H9 (cell line): ENCODE data around the gene TANC2. TPM values are rescaled to one million over a fixed set of nuclear protein-coding genes. Genes with fewer than 3 reads are reported as not detected.

Source experiments
- DNase-seq: peaks from one replicate; pipeline ENCODE4 v3.0.0-alpha.2; 2017
- H2AFZ ChIP-seq: one replicate; pipeline ENCODE4 v1.6.1; 2013; ENCODE audit warnings: mild to moderate bottlenecking, low read length, control low read depth, moderate library complexity
- H2AK5ac ChIP-seq: 2 replicates; pipeline ENCODE4 v1.6.1; 2013; ENCODE audit warnings: low read length, control low read depth, mixed read lengths; ENCODE audit not compliant: insufficient read length
- H2BK120ac ChIP-seq: one replicate; pipeline ENCODE4 v1.6.1; 2013; ENCODE audit warnings: low read depth, mild to moderate bottlenecking, low read length, control low read depth, inconsistent platforms; ENCODE audit not compliant: poor library complexity, severe bottlenecking
- H2BK12ac ChIP-seq: 2 replicates; pipeline ENCODE4 v1.6.1; 2013; ENCODE audit warnings: low read length, control low read depth, mixed read lengths, low read depth; ENCODE audit not compliant: insufficient read length
- H2BK15ac ChIP-seq: 2 replicates; pipeline ENCODE4 v1.6.1; 2013; ENCODE audit warnings: low read depth, low read length, control low read depth
- H2BK20ac ChIP-seq: one replicate; pipeline ENCODE4 v1.6.1; 2013; ENCODE audit warnings: low read depth, mild to moderate bottlenecking, low read length, control low read depth, inconsistent platforms; ENCODE audit not compliant: poor library complexity, severe bottlenecking
- H2BK5ac ChIP-seq: 2 replicates; pipeline ENCODE4 v1.6.1; 2013; ENCODE audit warnings: low read length, control low read depth, mixed read lengths; ENCODE audit not compliant: insufficient read length
- H3K14ac ChIP-seq: 2 replicates; pipeline ENCODE4 v1.6.1; 2013; ENCODE audit warnings: low read length, control low read depth; ENCODE audit not compliant: insufficient read depth
- H3K18ac ChIP-seq: 2 replicates; pipeline ENCODE4 v1.6.1; 2013; ENCODE audit warnings: low read depth, mild to moderate bottlenecking, mixed read lengths, low read length, control low read depth; ENCODE audit not compliant: insufficient read length
- H3K23ac ChIP-seq: 2 replicates; pipeline ENCODE4 v1.6.1; 2013; ENCODE audit warnings: low read length, control low read depth, mixed read lengths, low read depth; ENCODE audit not compliant: insufficient read length
- H3K23me2 ChIP-seq: 2 replicates; pipeline ENCODE4 v1.6.1; 2013; ENCODE audit warnings: low read depth, mild to moderate bottlenecking, mixed read lengths, low read length, control low read depth; ENCODE audit not compliant: insufficient read length, poor library complexity, severe bottlenecking
- H3K27ac ChIP-seq: 2 replicates; pipeline ENCODE4 v1.5.1; 2013; ENCODE audit warnings: low read length, control low read depth, mixed read lengths, low read depth; ENCODE audit not compliant: insufficient read length
- H3K27me3 ChIP-seq: 2 replicates; pipeline ENCODE4 v1.6.1; 2013; ENCODE audit warnings: low read length, control low read depth, inconsistent platforms; ENCODE audit not compliant: insufficient read depth
- H3K4ac ChIP-seq: 2 replicates; pipeline ENCODE4 v1.6.1; 2013; ENCODE audit warnings: low read depth, mild to moderate bottlenecking, control low read depth, inconsistent platforms, low read length, moderate library complexity
- H3K4me1 ChIP-seq: 2 replicates; pipeline ENCODE4 v1.6.1; 2013; ENCODE audit warnings: low read length, control low read depth, inconsistent platforms; ENCODE audit not compliant: insufficient read depth
- H3K4me2 ChIP-seq: 2 replicates; pipeline ENCODE4 v1.6.1; 2013; ENCODE audit warnings: low read length, control low read depth, mixed read lengths; ENCODE audit not compliant: insufficient read length, insufficient read depth
- H3K56ac ChIP-seq: 2 replicates; pipeline ENCODE4 v1.6.1; 2013; ENCODE audit warnings: low read depth, mild to moderate bottlenecking, mixed read lengths, low read length, control low read depth; ENCODE audit not compliant: insufficient read length
- H3K79me1 ChIP-seq: 2 replicates; pipeline ENCODE4 v1.6.1; 2013; ENCODE audit warnings: low read depth, mild to moderate bottlenecking, moderate library complexity, low read length, control low read depth, inconsistent platforms; ENCODE audit not compliant: insufficient read depth, poor library complexity, severe bottlenecking
- H3K79me2 ChIP-seq: 2 replicates; pipeline ENCODE4 v1.6.1; 2013; ENCODE audit warnings: low read length, control low read depth, inconsistent platforms; ENCODE audit not compliant: insufficient read depth
- H3K9ac ChIP-seq: 2 replicates; pipeline ENCODE4 v1.6.1; 2013; ENCODE audit warnings: low read length, control low read depth, mixed read lengths; ENCODE audit not compliant: insufficient read length; ENCODE audit errors: extremely low read depth
- H3K9me3 ChIP-seq: one replicate; pipeline ENCODE4 v1.6.1; 2013; ENCODE audit warnings: low read depth, low read length, inconsistent platforms; ENCODE audit not compliant: control insufficient read depth
- H3T11ph ChIP-seq: one replicate; pipeline ENCODE4 v1.6.1; 2013; ENCODE audit warnings: mild to moderate bottlenecking, low read length, control low read depth, inconsistent platforms
- H4K20me1 ChIP-seq: one replicate; pipeline ENCODE4 v1.6.1; 2013; ENCODE audit not compliant: control insufficient read depth, insufficient read length, insufficient read depth
- H4K5ac ChIP-seq: 2 replicates; pipeline ENCODE4 v1.6.1; 2013; ENCODE audit warnings: low read depth, mild to moderate bottlenecking, mixed read lengths, low read length, control low read depth; ENCODE audit not compliant: insufficient read length
- H4K8ac ChIP-seq: replicated peaks from 2 replicates; pipeline ENCODE4 v1.6.1; 2013; ENCODE audit warnings: low read length, control low read depth, mixed read lengths, low read depth; ENCODE audit not compliant: insufficient read length
- H4K91ac ChIP-seq: 2 replicates; pipeline ENCODE4 v1.6.1; 2013; ENCODE audit warnings: low read depth, mild to moderate bottlenecking, moderate library complexity, mixed read lengths, low read length, control low read depth; ENCODE audit not compliant: insufficient read length
- H3K27ac Mint-ChIP-seq, 3 experiments: 2 replicates in 2 of 3; 3 replicates in 1 of 3; pipeline ENCODE4 v1.8.0; 2020 to 2021; ENCODE audit warnings: mixed read lengths in 3 of 3, mild to moderate bottlenecking in 1 of 3, moderate library complexity in 1 of 3
- H3K27me3 Mint-ChIP-seq: 2 replicates; pipeline ENCODE4 v1.8.0; 2021; ENCODE audit warnings: low read depth, mild to moderate bottlenecking, moderate library complexity, mixed read lengths
- H3K36me3 Mint-ChIP-seq, 3 experiments: 2 replicates in 2 of 3; 3 replicates in 1 of 3; pipeline ENCODE4 v1.8.0; 2020 to 2021; ENCODE audit warnings: low read depth in 3 of 3, mixed read lengths in 3 of 3; ENCODE audit not compliant: insufficient read depth in 1 of 3
- H3K4me1 Mint-ChIP-seq, 2 experiments: 2 replicates each; pipeline ENCODE4 v1.8.0; 2020; ENCODE audit warnings: mixed read lengths in 2 of 2
- H3K4me3 Mint-ChIP-seq, 2 experiments: 2 replicates in 1 of 2; 3 replicates in 1 of 2; pipeline ENCODE4 v1.8.0; 2020 to 2021; ENCODE audit warnings: mild to moderate bottlenecking in 2 of 2, mixed read lengths in 2 of 2, moderate library complexity in 1 of 2
- H3K9me3 Mint-ChIP-seq, 2 experiments: 2 replicates in 1 of 2; 3 replicates in 1 of 2; pipeline ENCODE4 v1.8.0; 2020; ENCODE audit warnings: mild to moderate bottlenecking in 2 of 2, mixed read lengths in 2 of 2, moderate library complexity in 1 of 2
- WGBS: extraction: QIAGEN DNeasy Blood & Tissue Kit; methylation state at CpG from one replicate; pipeline ENCODE4 v1.1.7; 2013; ENCODE audit warnings: missing lambda C conversion rate, low lambda C conversion rate, mixed read lengths; ENCODE audit not compliant: insufficient read length; ENCODE audit errors: extremely low coverage; 5-methylcytosine and 5-hydroxymethylcytosine counted together
- total RNA-seq: library from RNA; stranded (reverse); gene quantifications from 2 replicates; pipeline ENCODE4 v1.2.1, GENCODE V29; 2021
- TF ChIP-seq, protein P1 (sequence below): fragments of 200-600 bp; sonication (generic); conservative IDR thresholded peaks from 3 replicates; pipeline ENCODE4 v1.8.0; 2021; ENCODE audit warnings: antibody characterized with exemption, mild to moderate bottlenecking

The TANC2 gene
- total RNA-seq, 1 experiment from 2014 or later: 7.3 TPM

DNA sequence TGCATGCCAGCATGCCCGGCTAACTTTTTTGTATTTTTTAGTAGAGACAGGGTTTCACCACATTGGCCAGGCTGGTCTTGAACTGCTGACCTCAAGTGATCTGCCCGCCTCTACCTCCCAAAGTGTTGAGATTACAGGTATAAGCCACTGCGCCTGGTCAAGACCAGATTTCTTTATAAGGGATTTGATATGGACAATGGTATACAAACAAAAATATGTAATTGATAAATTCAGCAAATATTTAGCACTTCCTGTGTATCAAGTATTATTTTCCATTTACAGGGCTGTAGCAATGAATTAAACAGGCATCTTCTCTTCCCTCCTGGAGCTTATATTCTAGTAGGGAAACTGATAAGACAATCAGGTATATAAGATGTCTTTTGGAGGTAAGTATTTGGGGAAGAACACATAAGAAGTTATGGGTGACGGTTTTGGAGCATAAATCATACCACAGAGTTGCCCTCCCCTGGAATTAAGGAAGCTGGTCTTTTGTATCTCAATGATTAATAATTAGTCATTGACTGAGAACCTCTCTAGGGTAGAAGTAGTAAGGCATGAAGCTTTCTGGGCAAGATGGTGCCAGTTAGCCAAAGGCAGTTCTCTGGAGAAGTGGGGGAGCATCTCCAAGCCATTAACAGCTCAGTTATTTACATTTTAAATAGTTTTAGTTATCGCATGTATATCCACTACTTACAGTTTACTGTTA, 35.8 kb downstream of the TANC2 start:
- H3K9me3 Mint-ChIP-seq: no peaks in the 10 kb centered on the region; a peak in 1 of 5 replicates
- Histone ChIP-seq H3K27ac (no peak overlapping the region), H4K91ac (no peak overlapping the region), H3K23ac (no peak overlapping the region), H3K79me2 (no peaks in the 10 kb centered on the region; the same call in 1 of the 2 replicates), H2BK12ac (no peak overlapping the region), H3K14ac (no peak overlapping the region), H4K20me1 (no peaks in the 10 kb centered on the region), H2AFZ (no peak overlapping the region), H2AK5ac (no peak overlapping the region), H3K27me3 (no peaks in the 10 kb centered on the region), H3K23me2 (no peaks in the 10 kb centered on the region), H2BK15ac (no peak overlapping the region), H3K56ac (no peak overlapping the region), H3T11ph (no peak overlapping the region), H2BK5ac (no peak overlapping the region), H3K9me3 (no peaks in the 10 kb centered on the region), H3K79me1 (no peaks in the 10 kb centered on the region), H3K4me1 (no peaks in the 10 kb centered on the region), H4K8ac (no peak overlapping the region), H4K5ac (no peak overlapping the region), H3K9ac (no peak overlapping the region), H3K4me2 (no peak overlapping the region), H3K4ac (no peak overlapping the region), H3K18ac (no peak overlapping the region), H2BK20ac (no peak overlapping the region), H2BK120ac (no peak overlapping the region)
- TF ChIP-seq, protein P1, sequence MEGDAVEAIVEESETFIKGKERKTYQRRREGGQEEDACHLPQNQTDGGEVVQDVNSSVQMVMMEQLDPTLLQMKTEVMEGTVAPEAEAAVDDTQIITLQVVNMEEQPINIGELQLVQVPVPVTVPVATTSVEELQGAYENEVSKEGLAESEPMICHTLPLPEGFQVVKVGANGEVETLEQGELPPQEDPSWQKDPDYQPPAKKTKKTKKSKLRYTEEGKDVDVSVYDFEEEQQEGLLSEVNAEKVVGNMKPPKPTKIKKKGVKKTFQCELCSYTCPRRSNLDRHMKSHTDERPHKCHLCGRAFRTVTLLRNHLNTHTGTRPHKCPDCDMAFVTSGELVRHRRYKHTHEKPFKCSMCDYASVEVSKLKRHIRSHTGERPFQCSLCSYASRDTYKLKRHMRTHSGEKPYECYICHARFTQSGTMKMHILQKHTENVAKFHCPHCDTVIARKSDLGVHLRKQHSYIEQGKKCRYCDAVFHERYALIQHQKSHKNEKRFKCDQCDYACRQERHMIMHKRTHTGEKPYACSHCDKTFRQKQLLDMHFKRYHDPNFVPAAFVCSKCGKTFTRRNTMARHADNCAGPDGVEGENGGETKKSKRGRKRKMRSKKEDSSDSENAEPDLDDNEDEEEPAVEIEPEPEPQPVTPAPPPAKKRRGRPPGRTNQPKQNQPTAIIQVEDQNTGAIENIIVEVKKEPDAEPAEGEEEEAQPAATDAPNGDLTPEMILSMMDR: no peak
- no CpG with 5 or more reads among the region's 5 CpGs for WGBS
- H3K27me3 Mint-ChIP-seq: no peaks in the 10 kb centered on the region; the same call in 1 of the 2 replicates
- no peak for DNase-seq
- H3K36me3 Mint-ChIP-seq: no peaks in the 10 kb centered on the region; a peak in 1 of 7 replicates
- H3K4me3 Mint-ChIP-seq: no peak overlapping the region
- no peak overlapping the region for H3K27ac Mint-ChIP-seq
- H3K4me1 Mint-ChIP-seq: no peaks in the 10 kb centered on the region
